K562 (cell line): Measurements from ENCODE around the gene LRRC7. TPM values are rescaled to one million over a fixed set of nuclear protein-coding genes. Genes with fewer than 3 reads are reported as not detected.
A peak's percentile ranks its signal among the peaks of the same experiment; 100 is the strongest.

Experiments
- ATF1 ChIP-seq, 2 experiments: fragments of 450-650 bp in 1 of 2; IDR thresholded peaks; 2 replicates each; pipeline ENCODE4 v1.6.1; 2016; ENCODE audit warnings: missing compliant biosample characterization in 1 of 2, missing genetic modification characterization in 1 of 2
- CCNT2 ChIP-seq: IDR thresholded peaks from 2 replicates; pipeline ENCODE4 v1.6.1; 2011; ENCODE audit warnings: borderline replicate concordance, low read depth, mild to moderate bottlenecking, moderate library complexity, mixed read lengths, low read length; ENCODE audit not compliant: insufficient read length; ENCODE audit errors: extremely low read depth
- ELK1 ChIP-seq: sonication (generic); formaldehyde crosslinking; IDR thresholded peaks from 2 replicates; pipeline ENCODE4 v1.8.1; 2022; ENCODE audit warnings: missing genetic modification reagents
- ETV1 ChIP-seq: fragments of 450-650 bp; conservative IDR thresholded peaks from 2 replicates; pipeline ENCODE4 v1.6.1; 2016; ENCODE audit warnings: missing genetic modification characterization, control low read depth, low read depth, missing compliant biosample characterization
- HSF4 ChIP-seq: fragments of 250-450 bp; sonication (Bioruptor Pico); IDR thresholded peaks from 2 replicates; pipeline ENCODE4 v2.1.2; 2022; ENCODE audit warnings: mild to moderate bottlenecking, moderate library complexity, borderline replicate concordance
- KLF10 ChIP-seq: fragments of 250-450 bp; sonication (Bioruptor Pico); IDR thresholded peaks from 2 replicates; pipeline ENCODE4 v1.6.1; 2021; ENCODE audit warnings: matching md5 sums
- LCOR ChIP-seq: sonication (generic); formaldehyde crosslinking; IDR thresholded peaks from 2 replicates; pipeline ENCODE4 v1.8.0; 2022; ENCODE audit warnings: mild to moderate bottlenecking, missing genetic modification reagents
- MCM2 ChIP-seq: fragments of 450-650 bp; IDR thresholded peaks from 2 replicates; pipeline ENCODE4 v1.6.1; 2017; ENCODE audit warnings: low read depth, mild to moderate bottlenecking
- MYC ChIP-seq, 2 experiments: fragments of 250-450 bp in 1 of 2; sonication (Bioruptor Pico) in 1 of 2; IDR thresholded peaks; 2 replicates each; pipeline versions ENCODE4 v1.5.1 to v1.6.1; 2012 to 2021; ENCODE audit warnings: low read depth in 2 of 2, borderline replicate concordance in 1 of 2, improper control_type of control experiment in 1 of 2, low read length in 1 of 2, mild to moderate bottlenecking in 1 of 2, moderate library complexity in 1 of 2
- NBN ChIP-seq: fragments of 450-650 bp; IDR thresholded peaks from 2 replicates; pipeline ENCODE4 v1.6.1; 2016; ENCODE audit warnings: low read depth, mild to moderate bottlenecking
- NR2C1 ChIP-seq, 2 experiments: fragments of 450-650 bp; IDR thresholded peaks; 2 replicates each; pipeline ENCODE4 v1.6.1; 2017; ENCODE audit warnings: mild to moderate bottlenecking in 2 of 2, antibody characterized with exemption in 1 of 2, inconsistent platforms in 1 of 2, missing compliant biosample characterization in 1 of 2, missing genetic modification characterization in 1 of 2
- NR2F6 ChIP-seq: fragments of 450-650 bp; formaldehyde crosslinking; IDR thresholded peaks from 2 replicates; pipeline ENCODE4 v1.4.0; 2020; ENCODE audit warnings: mild to moderate bottlenecking
- PATZ1 ChIP-seq: fragments of 250-450 bp; sonication (Bioruptor Pico); IDR thresholded peaks from 2 replicates; pipeline ENCODE4 v1.5.0; 2020; ENCODE audit warnings: mild to moderate bottlenecking, borderline replicate concordance
- PRMT5 ChIP-seq: sonication (generic); formaldehyde crosslinking; IDR thresholded peaks from 2 replicates; pipeline ENCODE4 v1.5.0; 2020; ENCODE audit warnings: missing genetic modification reagents
- RB1 ChIP-seq: fragments of 450-650 bp; IDR thresholded peaks from 2 replicates; pipeline ENCODE4 v1.6.1; 2017; ENCODE audit warnings: low read depth, mild to moderate bottlenecking
- SMAD1 ChIP-seq: fragments of 150-350 bp; IDR thresholded peaks from 2 replicates; pipeline ENCODE4 v1.6.1; 2014; ENCODE audit warnings: low read length, low read depth; ENCODE audit not compliant: partially characterized antibody
- SREBF2 ChIP-seq: sonication (generic); formaldehyde crosslinking; IDR thresholded peaks from 2 replicates; pipeline ENCODE4 v1.4.0; 2020; ENCODE audit warnings: mild to moderate bottlenecking, missing genetic modification reagents
- THRA ChIP-seq: fragments of 450-650 bp; IDR thresholded peaks from 2 replicates; pipeline ENCODE4 v1.6.1; 2017; ENCODE audit warnings: mild to moderate bottlenecking, moderate library complexity
- ZBTB5 ChIP-seq: fragments of 450-650 bp; IDR thresholded peaks from 2 replicates; pipeline ENCODE4 v1.6.1; 2017; ENCODE audit warnings: antibody characterized with exemption
- ZNF282 ChIP-seq: sonication (generic); formaldehyde crosslinking; IDR thresholded peaks from 2 replicates; pipeline ENCODE4 v1.8.1; 2023; ENCODE audit warnings: missing genetic modification reagents
- ZNF324 ChIP-seq: fragments of 250-450 bp; sonication (Bioruptor Pico); IDR thresholded peaks from 2 replicates; pipeline ENCODE4 v1.4.0; 2020; ENCODE audit warnings: mild to moderate bottlenecking
- ZNF668 ChIP-seq: fragments of 250-450 bp; sonication (Bioruptor Pico); IDR thresholded peaks from 2 replicates; pipeline ENCODE4 v1.8.0; 2022; ENCODE audit warnings: mild to moderate bottlenecking, inconsistent platforms
- polyA plus RNA-seq, 8 experiments: library from polyadenylated mRNA; depleted of rRNA in 4 of 8; stranded (reverse) in 5 of 8; unstranded in 3 of 8; fragments of >200 nt; fragmentation: Nextera tagmentation in 2 of 8; fragmentation: Illumina TruSeq in 1 of 8; extraction: Ambion mirVana in 2 of 8; extraction: Trizol in 1 of 8; gene quantifications; 2 replicates each; pipeline versions ENCODE4 v1.2.1 to v1.2.3, GENCODE V29; 2011 to 2014; ENCODE audit warnings: inconsistent platforms in 1 of 8, missing spikeins in 1 of 8
- total RNA-seq, 7 experiments: library from RNA; depleted of rRNA in 6 of 7; stranded (reverse); fragments of >200 nt in 6 of 7; fragmentation: Illumina TruSeq in 2 of 7; extraction: Trizol in 2 of 7; gene quantifications; 2 replicates each; pipeline versions ENCODE4 v1.2.1 to v1.2.3, GENCODE V29; 2011 to 2021; ENCODE audit warnings: low replicate concordance in 1 of 7

Gene LRRC7
- total and polyA plus RNA-seq, 9 of the 15 experiments (the other 6 are each of a cell fraction or from before 2014, with no cell fraction given): 0.09 to 0.94 (median 0.49) TPM

GRCh38 chr1:70042090-70042731 is 474.5 kb downstream of the LRRC7 start (continued):
- TF ChIP-seq THRA (no peak), MCM2 (no peak), PATZ1 (CRISPR knock-in tag) (peak; percentile 18; the same call in 1 of the 2 replicates), ZNF282 (no peak), ZNF324 (no peak), CCNT2 (no peak), ELK1 (CRISPR knock-in tag) (no peak), ETV1 (tag) (0 out of 2 replicates have a peak, but pooled peaks have one; percentile 17), ZNF668 (0 out of 2 replicates have a peak, but pooled peaks have one; percentile 48), MYC (IDR thresholded peaks at IDR 0.05; ENCODE audit: low read depth, low read length) (peak; percentile 48; the same call in 1 of the 2 replicates), MYC (CRISPR knock-in tag; IDR thresholded peaks at IDR 0.05; ENCODE audit: borderline replicate concordance, low read depth) (no peak), KLF10 (no peak), NR2C1 (IDR thresholded peaks at IDR 0.05) (no peak), NR2C1 (tag; IDR thresholded peaks at IDR 0.05) (peak; percentile 36; the same call in 1 of the 2 replicates), PRMT5 (CRISPR knock-in tag) (no peak), SREBF2 (CRISPR knock-in tag) (no peak), NBN (peak; percentile 46; the same call in 1 of the 2 replicates), LCOR (CRISPR knock-in tag) (no peak), ZBTB5 (no peak), HSF4 (no peak), RB1 (no peak), NR2F6 (CRISPR knock-in tag) (no peak), SMAD1 (no peak), ATF1 (CRISPR knock-in tag; IDR thresholded peaks at IDR 0.05) (no peak), ATF1 (tag; IDR thresholded peaks at IDR 0.05) (no peak; the same call in 1 of the 2 replicates)
